K562 (cell line): Measurements from ENCODE around the gene MBP.

Experiments used
- ILF3 ChIP-seq: fragments of 450-650 bp; IDR thresholded peaks from 2 replicates; pipeline ENCODE4 v1.6.1; 2018; ENCODE audit warnings: antibody characterized with exemption, mild to moderate bottlenecking, moderate library complexity, borderline replicate concordance
- KLF16 ChIP-seq: IDR thresholded peaks from 2 replicates; pipeline ENCODE4 v1.6.1; 2016; ENCODE audit warnings: antibody characterized with exemption
- NFYB ChIP-seq: IDR thresholded peaks from 2 replicates; pipeline ENCODE4 v1.6.1; 2011; ENCODE audit warnings: mild to moderate bottlenecking, moderate library complexity; ENCODE audit not compliant: insufficient read length; ENCODE audit errors: extremely low read depth
- ZBTB34 ChIP-seq: fragments of 250-450 bp; sonication (Bioruptor Pico); IDR thresholded peaks from 2 replicates; pipeline ENCODE4 v1.8.0; 2021; ENCODE audit warnings: mild to moderate bottlenecking, moderate library complexity

- TF ChIP-seq NFYB (no peak), KLF16 (no peak), ILF3 (no peak), ZBTB34 (CRISPR knock-in tag) (no peak)
These were observed 2.0 kb upstream of the MBP start for GRCh38 chr18:77134611-77135010.
